GM12878 (cell line): ENCODE results near the gene FANCD2. TPM values are rescaled to one million over a fixed set of nuclear protein-coding genes. Genes with fewer than 3 reads are reported as not detected.

Source experiments
- ATAC-seq: fragments of 200-7000 bp; cut with Tn5 transposase; 3 replicates; pipeline ENCODE4 v1.9.1; 2020; ENCODE audit warnings: mild to moderate bottlenecking, moderate library complexity
- BruUV-seq: library from RNA; stranded (reverse); fragments of 400-500 nt; replicated peaks from 2 replicates; lab custom pipeline; 2021; lab: Mats Ljungman, UMichigan
- CTCF ChIA-PET: fragments of 300-600 bp; sonication (Branson Sonifier 250); formaldehyde crosslinking; extraction: SDS; loops from one replicate; lab custom pipeline; 2021; ENCODE audit warnings: inconsistent platforms; lab: Yijun Ruan, JAX
- POLR2A ChIA-PET: fragments of 350-600 bp; formaldehyde crosslinking; extraction: SDS; loops from one replicate; lab custom pipeline; 2021; ENCODE audit warnings: inconsistent platforms; lab: Charles Lee
- RAD21 ChIA-PET: fragments of 300-600 bp; sonication (Branson Sonifier 250); formaldehyde crosslinking; loops from one replicate; lab custom pipeline; 2023; ENCODE audit warnings: antibody characterized with exemption; ENCODE audit not compliant: unreplicated experiment; lab: Charles Lee
- SMC1A ChIA-PET: fragments of 300-600 bp; sonication (Branson Sonifier 250); formaldehyde crosslinking; loops from one replicate; lab custom pipeline; 2023; ENCODE audit not compliant: unreplicated experiment, uncharacterized antibody; lab: Charles Lee
- DNase-seq: peaks from one replicate; pipeline ENCODE4 v3.0.0-alpha.2; 2011; ENCODE audit warnings: low read depth, low spot score
- FAIRE-seq: peaks from 3 replicates; lab custom pipeline; 2011; peaks lifted over from hg19 to GRCh38; lab: Jason Lieb, UNC
- H2AFZ ChIP-seq: 2 replicates; pipeline ENCODE4 v1.6.0; 2011; ENCODE audit warnings: low read depth, low read length, control low read depth; ENCODE audit not compliant: control insufficient read depth
- H3K27ac ChIP-seq: 2 replicates; pipeline ENCODE4 v1.5.1; 2011; ENCODE audit warnings: control low read depth; ENCODE audit not compliant: control insufficient read depth, insufficient read depth
- H3K27me3 ChIP-seq, 2 experiments: replicated peaks in 1 of 2; 2 replicates each; pipeline versions ENCODE4 v1.6.0 to v1.6.1; 2011; ENCODE audit warnings: low read length in 1 of 2; ENCODE audit not compliant: control insufficient read depth in 2 of 2, insufficient read depth in 2 of 2
- H3K36me3 ChIP-seq, 2 experiments: 2 replicates each; pipeline ENCODE4 v1.5.1; 2011; ENCODE audit warnings: low read length in 1 of 2; ENCODE audit not compliant: control insufficient read depth in 2 of 2, insufficient read depth in 2 of 2
- H3K4me1 ChIP-seq: 2 replicates; pipeline ENCODE4 v1.6.1; 2011; ENCODE audit warnings: mild to moderate bottlenecking, low read length, moderate library complexity, mixed read lengths; ENCODE audit not compliant: control insufficient read depth, insufficient read depth
- H3K4me2 ChIP-seq: 2 replicates; pipeline ENCODE4 v1.6.0; 2011; ENCODE audit warnings: control low read depth; ENCODE audit not compliant: control insufficient read depth, insufficient read depth
- H3K4me3 ChIP-seq: fragments of 200-600 bp; sonication (generic); 2 replicates; pipeline ENCODE4 v1.5.1; 2016
- H3K79me2 ChIP-seq: 2 replicates; pipeline ENCODE4 v1.6.0; 2011; ENCODE audit warnings: low read length; ENCODE audit not compliant: control insufficient read depth, insufficient read depth
- H3K9ac ChIP-seq: 2 replicates; pipeline ENCODE4 v1.8.0; 2011; ENCODE audit warnings: low read length, control low read depth, mixed read lengths; ENCODE audit not compliant: control insufficient read depth, insufficient read depth
- H3K9me3 ChIP-seq: replicated peaks from 3 replicates; pipeline ENCODE4 v1.5.1; 2011; ENCODE audit warnings: mild to moderate bottlenecking, low read length; ENCODE audit not compliant: control insufficient read depth, insufficient read depth
- H4K20me1 ChIP-seq: 2 replicates; pipeline ENCODE4 v1.6.0; 2011; ENCODE audit not compliant: control insufficient read depth, insufficient read depth
- CEBPB ChIP-seq, 2 experiments: fragments of 150-350 bp in 1 of 2; IDR thresholded peaks; 2 replicates each; pipeline ENCODE4 v1.6.1; 2012 to 2014; ENCODE audit warnings: low read depth in 2 of 2, low read length in 2 of 2, borderline replicate concordance in 1 of 2, inconsistent platforms in 1 of 2
- FOXM1 ChIP-seq: IDR thresholded peaks from 2 replicates; pipeline ENCODE4 v1.6.1; 2012; ENCODE audit warnings: low read depth, mild to moderate bottlenecking, inconsistent platforms, low read length, moderate library complexity
- KDM1A ChIP-seq: fragments of 200-600 bp; sonication (generic); IDR thresholded peaks from 2 replicates; pipeline ENCODE4 v1.6.1; 2016; ENCODE audit warnings: borderline replicate concordance
- MLLT1 ChIP-seq: fragments of 450-650 bp; IDR thresholded peaks from 2 replicates; pipeline ENCODE4 v1.6.1; 2016; ENCODE audit warnings: mild to moderate bottlenecking
- NBN ChIP-seq: fragments of 450-650 bp; IDR thresholded peaks from 2 replicates; pipeline ENCODE4 v1.6.1; 2016
- NFYA ChIP-seq: IDR thresholded peaks from 2 replicates; pipeline ENCODE4 v1.6.1; 2011; ENCODE audit warnings: low read depth, mild to moderate bottlenecking, low read length, improper control_type of control experiment, borderline replicate concordance
- NRF1 ChIP-seq: conservative IDR thresholded peaks from 2 replicates; pipeline ENCODE4 v1.6.1; 2011; ENCODE audit warnings: mild to moderate bottlenecking, low read depth, low read length, improper control_type of control experiment
- PML ChIP-seq: IDR thresholded peaks from 2 replicates; pipeline ENCODE4 v1.6.1; 2012; ENCODE audit warnings: low read length, inconsistent platforms
- RCOR1 ChIP-seq: conservative IDR thresholded peaks from 2 replicates; pipeline ENCODE4 v1.6.1; 2012; ENCODE audit warnings: low read depth, low read length, improper control_type of control experiment
- SREBF1 ChIP-seq: IDR thresholded peaks from 2 replicates; pipeline ENCODE4 v1.6.1; 2012; ENCODE audit warnings: mild to moderate bottlenecking, low read length
- SUPT20H ChIP-seq: IDR thresholded peaks from 2 replicates; pipeline ENCODE4 v1.6.1; 2011; ENCODE audit warnings: low read depth, mild to moderate bottlenecking, low read length, moderate library complexity, borderline replicate concordance; ENCODE audit not compliant: control insufficient read depth
- TBL1XR1 ChIP-seq: IDR thresholded peaks from 2 replicates; pipeline ENCODE4 v1.6.1; 2012; ENCODE audit warnings: low read depth, low read length, improper control_type of control experiment
- TCF7 ChIP-seq: IDR thresholded peaks from 2 replicates; pipeline ENCODE4 v1.6.1; 2014; ENCODE audit warnings: antibody characterized with exemption, borderline replicate concordance
- ZBED1 ChIP-seq: IDR thresholded peaks from 2 replicates; pipeline ENCODE4 v1.6.1; 2016; ENCODE audit warnings: borderline replicate concordance
- ZNF384 ChIP-seq: IDR thresholded peaks from 2 replicates; pipeline ENCODE4 v1.6.1; 2012; ENCODE audit warnings: low read depth, mild to moderate bottlenecking, low read length, improper control_type of control experiment, borderline replicate concordance
- WGBS: methylation state at CpG from one replicate; pipeline ENCODE4 v1.1.6; 2016; ENCODE audit warnings: low lambda C conversion rate; ENCODE audit not compliant: insufficient replicate concordance, insufficient coverage; ENCODE audit errors: missing lambda C conversion rate; 5-methylcytosine and 5-hydroxymethylcytosine counted together
- in situ Hi-C: fragments of 300-500 bp; cut with MboI; formaldehyde crosslinking; loops from 9 replicates; pipeline ENCODE4 v1.14.3; 2018; ENCODE audit warnings: mixed read lengths
- intact Hi-C: fragments of 100-400 bp; cut with micrococcal nuclease; formaldehyde crosslinking; loops from one replicate; pipeline ENCODE4 v1.14.2; 2022; ENCODE audit not compliant: unreplicated experiment
- polyA plus RNA-seq, 11 experiments: library from polyadenylated mRNA; depleted of rRNA in 4 of 11; unstranded in 6 of 11; stranded (reverse) in 5 of 11; fragments of >200 nt; fragmentation: Nextera tagmentation in 4 of 11; fragmentation: Illumina TruSeq in 1 of 11; extraction: Ambion mirVana in 4 of 11; extraction: Trizol in 1 of 11; gene quantifications; 1 replicate in 1 of 11; 2 replicates in 10 of 11; pipeline versions ENCODE4 v1.2.1 to v1.2.3, GENCODE V29; 2011 to 2016; ENCODE audit warnings: inconsistent platforms in 2 of 11, missing spikeins in 2 of 11, low read depth in 1 of 11
- total RNA-seq, 4 experiments: library from RNA; depleted of rRNA in 3 of 4; stranded (reverse); fragments of >200 nt in 3 of 4; fragmentation: Illumina TruSeq in 1 of 4; extraction: Trizol in 1 of 4; gene quantifications; 2 replicates each; pipeline versions ENCODE4 v1.2.1 to v1.2.3, GENCODE V29; 2013 to 2021
- TF ChIP-seq, protein P1 (sequence below): IDR thresholded peaks from 2 replicates; pipeline ENCODE4 v1.6.1; 2012; ENCODE audit warnings: mild to moderate bottlenecking, low read depth, low read length
- TF ChIP-seq, protein P2 (sequence below): IDR thresholded peaks from 2 replicates; pipeline ENCODE4 v1.6.1; 2012; ENCODE audit warnings: low read depth, low read length, improper control_type of control experiment
- TF ChIP-seq, protein P3 (sequence below): IDR thresholded peaks from 2 replicates; pipeline ENCODE4 v1.6.1; 2012; ENCODE audit warnings: low read depth, low read length, improper control_type of control experiment

Gene FANCD2
- total and polyA plus RNA-seq, 10 of the 15 experiments (the other 5 are each of a cell fraction or from before 2014, with no cell fraction given), result 37.9 to 72.8 (median 56.2) TPM

GRCh38 chr3:10006048-10006761, 20.0 kb upstream of the FANCD2 start:
- 66% methylated on average over 8 of the region's 10 CpGs for WGBS
- Histone ChIP-seq H3K9me3 (no peaks in the 10 kb centered on the region), H3K4me2 (no peak overlapping the region), H3K36me3 (peaks cover 2 to 3% of the 10 kb centered on the region in 2 experiments; a peak in 3 of 4 replicates), H3K4me3 (no peak overlapping the region), H4K20me1 (no peaks in the 10 kb centered on the region), H2AFZ (no peak overlapping the region), H3K79me2 (no peaks in the 10 kb centered on the region), H3K27me3 (no peaks in the 10 kb centered on the region), H3K4me1 (peaks cover 3% of the 10 kb centered on the region), H3K9ac (no peak overlapping the region), H3K27ac (no peak overlapping the region)
- ChIA-PET POLR2A (no interaction called here), CTCF (no interaction called here), SMC1A (interaction anchor here (0.7 kb wide), 1 partner anchor 92 kb away, joined by 3 read pairs; no protein-coding TSS in a partner anchor), RAD21 (no interaction called here)
- intact Hi-C loops, result no loop called here
- no peak for ATAC-seq
- in situ Hi-C loops, result no loop called here
- DNase-seq, result no peak
- TSS peak; percentile 35 for BruUV-seq
- no peak for FAIRE-seq
- TF ChIP-seq ZBED1 (no peak), ZNF384 (no peak), PML (no peak), MLLT1 (no peak), NRF1 (no peak), KDM1A (no peak), CEBPB (IDR thresholded peaks at IDR 0.05; ENCODE audit: borderline replicate concordance in 1 of 2, low read depth in 2 of 2, low read length in 2 of 2) (no peak), NBN (no peak), TBL1XR1 (no peak), FOXM1 (no peak), NFYA (no peak), SREBF1 (no peak), SUPT20H (no peak), TCF7 (no peak), RCOR1 (no peak)
- TF ChIP-seq, protein P1, sequence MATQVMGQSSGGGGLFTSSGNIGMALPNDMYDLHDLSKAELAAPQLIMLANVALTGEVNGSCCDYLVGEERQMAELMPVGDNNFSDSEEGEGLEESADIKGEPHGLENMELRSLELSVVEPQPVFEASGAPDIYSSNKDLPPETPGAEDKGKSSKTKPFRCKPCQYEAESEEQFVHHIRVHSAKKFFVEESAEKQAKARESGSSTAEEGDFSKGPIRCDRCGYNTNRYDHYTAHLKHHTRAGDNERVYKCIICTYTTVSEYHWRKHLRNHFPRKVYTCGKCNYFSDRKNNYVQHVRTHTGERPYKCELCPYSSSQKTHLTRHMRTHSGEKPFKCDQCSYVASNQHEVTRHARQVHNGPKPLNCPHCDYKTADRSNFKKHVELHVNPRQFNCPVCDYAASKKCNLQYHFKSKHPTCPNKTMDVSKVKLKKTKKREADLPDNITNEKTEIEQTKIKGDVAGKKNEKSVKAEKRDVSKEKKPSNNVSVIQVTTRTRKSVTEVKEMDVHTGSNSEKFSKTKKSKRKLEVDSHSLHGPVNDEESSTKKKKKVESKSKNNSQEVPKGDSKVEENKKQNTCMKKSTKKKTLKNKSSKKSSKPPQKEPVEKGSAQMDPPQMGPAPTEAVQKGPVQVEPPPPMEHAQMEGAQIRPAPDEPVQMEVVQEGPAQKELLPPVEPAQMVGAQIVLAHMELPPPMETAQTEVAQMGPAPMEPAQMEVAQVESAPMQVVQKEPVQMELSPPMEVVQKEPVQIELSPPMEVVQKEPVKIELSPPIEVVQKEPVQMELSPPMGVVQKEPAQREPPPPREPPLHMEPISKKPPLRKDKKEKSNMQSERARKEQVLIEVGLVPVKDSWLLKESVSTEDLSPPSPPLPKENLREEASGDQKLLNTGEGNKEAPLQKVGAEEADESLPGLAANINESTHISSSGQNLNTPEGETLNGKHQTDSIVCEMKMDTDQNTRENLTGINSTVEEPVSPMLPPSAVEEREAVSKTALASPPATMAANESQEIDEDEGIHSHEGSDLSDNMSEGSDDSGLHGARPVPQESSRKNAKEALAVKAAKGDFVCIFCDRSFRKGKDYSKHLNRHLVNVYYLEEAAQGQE, result no peak
- TF ChIP-seq, protein P2, sequence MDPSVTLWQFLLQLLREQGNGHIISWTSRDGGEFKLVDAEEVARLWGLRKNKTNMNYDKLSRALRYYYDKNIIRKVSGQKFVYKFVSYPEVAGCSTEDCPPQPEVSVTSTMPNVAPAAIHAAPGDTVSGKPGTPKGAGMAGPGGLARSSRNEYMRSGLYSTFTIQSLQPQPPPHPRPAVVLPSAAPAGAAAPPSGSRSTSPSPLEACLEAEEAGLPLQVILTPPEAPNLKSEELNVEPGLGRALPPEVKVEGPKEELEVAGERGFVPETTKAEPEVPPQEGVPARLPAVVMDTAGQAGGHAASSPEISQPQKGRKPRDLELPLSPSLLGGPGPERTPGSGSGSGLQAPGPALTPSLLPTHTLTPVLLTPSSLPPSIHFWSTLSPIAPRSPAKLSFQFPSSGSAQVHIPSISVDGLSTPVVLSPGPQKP, result no peak
- TF ChIP-seq, protein P3, sequence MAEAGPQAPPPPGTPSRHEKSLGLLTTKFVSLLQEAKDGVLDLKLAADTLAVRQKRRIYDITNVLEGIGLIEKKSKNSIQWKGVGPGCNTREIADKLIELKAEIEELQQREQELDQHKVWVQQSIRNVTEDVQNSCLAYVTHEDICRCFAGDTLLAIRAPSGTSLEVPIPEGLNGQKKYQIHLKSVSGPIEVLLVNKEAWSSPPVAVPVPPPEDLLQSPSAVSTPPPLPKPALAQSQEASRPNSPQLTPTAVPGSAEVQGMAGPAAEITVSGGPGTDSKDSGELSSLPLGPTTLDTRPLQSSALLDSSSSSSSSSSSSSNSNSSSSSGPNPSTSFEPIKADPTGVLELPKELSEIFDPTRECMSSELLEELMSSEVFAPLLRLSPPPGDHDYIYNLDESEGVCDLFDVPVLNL, result no peak
